GM19193 (cell line): Measurements from ENCODE around the gene OTULIN.

Source experiments
- POLR2A ChIP-seq: IDR thresholded peaks from 4 replicates; pipeline ENCODE4 v1.6.1; 2011; ENCODE audit not compliant: insufficient read depth, insufficient read length; ENCODE audit errors: extremely low read depth

Gene OTULIN

GRCh38 chr5:14745753-14746152 lies 81.2 kb downstream of the OTULIN start:
- TF ChIP-seq POLR2A, result no peak

DNA sequence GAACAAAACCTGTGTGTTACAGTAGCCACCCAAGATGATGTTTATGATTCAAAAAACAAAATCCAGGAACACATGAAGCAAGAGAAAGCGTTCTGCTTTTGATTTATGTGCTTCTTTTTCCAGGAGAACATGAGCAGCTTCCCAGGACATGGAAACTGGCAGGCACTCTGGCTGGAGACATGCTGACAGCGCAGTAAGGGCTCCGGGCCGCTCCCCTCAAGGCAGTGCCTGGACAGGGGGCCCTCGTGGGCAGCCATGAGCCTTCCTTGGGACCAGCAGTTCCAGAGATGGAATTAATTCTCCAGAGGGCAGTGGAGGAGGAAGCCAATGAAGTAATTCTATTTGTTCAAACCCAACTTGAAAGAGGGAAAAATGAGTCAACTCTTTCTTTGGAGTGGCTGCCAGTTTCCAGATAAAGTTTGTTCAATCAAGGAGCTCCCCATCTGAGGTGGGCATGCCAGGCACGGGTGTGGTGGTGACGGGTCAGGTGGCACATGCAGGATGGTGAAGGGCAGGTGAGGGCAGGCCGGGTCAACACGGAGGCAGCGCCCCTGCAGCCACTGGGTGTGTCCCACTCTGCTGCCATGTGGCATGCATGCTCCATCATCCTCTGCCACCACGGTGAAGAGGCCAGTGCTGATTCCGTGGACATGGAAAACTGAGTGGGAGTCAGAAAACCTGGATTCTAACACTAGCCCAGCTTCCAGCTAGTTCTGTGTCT lies 83.8 kb downstream of the OTULIN start:
- TF ChIP-seq POLR2A, result no peak
